Measurements from ENCODE around the gene POLR2J.
"Not testable (repeated sequence)": the region's sequence is repeated elsewhere in the genome, so short reads cannot be mapped to it uniquely, and the experiment has no call there.

GRCh38 chr7:102494473-102495149 is 15.9 kb upstream of the POLR2J start:
- TF ChIP-seq, protein P1, sequence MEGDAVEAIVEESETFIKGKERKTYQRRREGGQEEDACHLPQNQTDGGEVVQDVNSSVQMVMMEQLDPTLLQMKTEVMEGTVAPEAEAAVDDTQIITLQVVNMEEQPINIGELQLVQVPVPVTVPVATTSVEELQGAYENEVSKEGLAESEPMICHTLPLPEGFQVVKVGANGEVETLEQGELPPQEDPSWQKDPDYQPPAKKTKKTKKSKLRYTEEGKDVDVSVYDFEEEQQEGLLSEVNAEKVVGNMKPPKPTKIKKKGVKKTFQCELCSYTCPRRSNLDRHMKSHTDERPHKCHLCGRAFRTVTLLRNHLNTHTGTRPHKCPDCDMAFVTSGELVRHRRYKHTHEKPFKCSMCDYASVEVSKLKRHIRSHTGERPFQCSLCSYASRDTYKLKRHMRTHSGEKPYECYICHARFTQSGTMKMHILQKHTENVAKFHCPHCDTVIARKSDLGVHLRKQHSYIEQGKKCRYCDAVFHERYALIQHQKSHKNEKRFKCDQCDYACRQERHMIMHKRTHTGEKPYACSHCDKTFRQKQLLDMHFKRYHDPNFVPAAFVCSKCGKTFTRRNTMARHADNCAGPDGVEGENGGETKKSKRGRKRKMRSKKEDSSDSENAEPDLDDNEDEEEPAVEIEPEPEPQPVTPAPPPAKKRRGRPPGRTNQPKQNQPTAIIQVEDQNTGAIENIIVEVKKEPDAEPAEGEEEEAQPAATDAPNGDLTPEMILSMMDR (conservative IDR thresholded peaks at IDR 0.05) = not testable (repeated sequence)
- not testable (repeated sequence) for TF ChIP-seq EZH2 (IDR thresholded peaks at IDR 0.05; ENCODE audit: low read depth)
